ENCODE measurements around the gene ZNF764.
A peak's percentile ranks its signal among the peaks of the same experiment; 100 is the strongest.
"Not testable (repeated sequence)": the region's sequence is repeated elsewhere in the genome, so short reads cannot be mapped to it uniquely, and the experiment has no call there.

The ZNF764 gene

DNA sequence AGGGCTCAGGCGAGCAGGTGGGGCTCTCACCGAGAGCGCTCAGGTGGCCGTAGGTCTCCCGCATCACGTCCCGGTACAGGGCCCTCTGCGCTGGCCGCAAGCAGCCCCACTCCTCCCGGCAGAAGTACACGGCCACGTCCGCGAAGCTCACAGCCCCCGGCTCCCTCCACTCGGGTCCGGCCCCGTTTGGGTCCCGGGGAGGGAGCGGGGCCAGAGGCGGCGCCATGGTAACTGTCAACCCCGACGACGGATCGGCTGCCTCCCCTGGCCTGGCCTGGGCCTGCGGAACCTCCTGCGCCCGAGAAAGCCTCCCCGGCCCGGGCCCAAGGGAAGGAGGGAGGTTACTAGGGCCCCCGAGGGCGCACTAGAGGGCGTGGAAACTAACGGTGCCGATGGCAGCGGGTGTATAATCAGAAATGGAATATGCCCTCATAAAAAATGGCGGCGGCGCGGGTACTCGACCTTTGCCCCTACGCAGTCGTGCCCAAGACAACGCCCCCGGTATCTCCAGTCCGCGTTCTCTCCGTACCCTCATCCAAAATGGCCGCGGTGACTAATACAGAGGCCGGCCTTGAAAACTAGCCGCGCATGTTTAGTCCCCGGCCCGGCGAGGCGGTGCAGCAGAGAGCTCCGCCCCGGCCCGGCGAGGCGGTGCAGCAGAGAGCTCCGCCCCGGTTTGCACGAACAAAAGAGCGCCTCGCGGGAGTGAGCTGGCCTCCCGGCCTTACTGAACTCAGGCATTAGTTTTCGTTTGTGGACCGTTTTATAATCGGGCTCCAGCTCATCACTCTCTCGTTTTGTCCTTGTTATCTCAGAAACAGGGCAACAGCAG, at the start of gene ZNF764:
TSS of gene ZNF764 (minus strand) at position 418 of the 832 bp plus-strand sequence. CDS start at position 226, 192 bp downstream.
- Mint-ChIP-seq H3K36me3 (ENCODE audit: low read depth) (peaks cover 22% of the 10 kb centered on the region), H3K4me1 (peaks cover 41% of the 10 kb centered on the region)

DNA sequence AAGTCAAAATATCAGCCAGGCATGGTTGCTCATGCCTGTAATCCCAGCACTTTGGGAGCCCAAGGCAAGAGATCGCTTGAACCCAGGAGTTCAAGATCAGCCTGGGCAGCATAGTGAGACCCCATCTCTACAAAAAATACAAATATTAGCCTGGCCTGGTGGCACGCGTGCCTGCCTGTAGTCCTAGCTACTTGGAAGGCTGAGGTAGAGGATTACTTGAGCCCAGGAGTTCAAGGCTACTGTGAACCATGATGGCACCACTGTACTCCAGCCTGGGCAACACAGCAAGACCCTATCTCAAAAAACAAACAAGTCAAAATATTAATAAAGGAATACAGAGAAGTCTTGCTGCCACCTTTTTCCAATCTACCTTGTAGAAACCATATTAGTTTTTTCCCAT, 47.8 kb upstream of the ZNF764 start:
- no peak for ATAC-seq
- H3K27ac Mint-ChIP-seq, result no peak overlapping the region
- no peak for DNase-seq
- no peak overlapping the region for H3K4me3 Mint-ChIP-seq
- peaks cover 29% of the 10 kb centered on the region for H3K36me3 Mint-ChIP-seq (ENCODE audit: low read depth)
- H3K4me1 Mint-ChIP-seq, result peaks cover 14% of the 10 kb centered on the region
- H3K9me3 Mint-ChIP-seq, result no peaks in the 10 kb centered on the region
- H3K27me3 Mint-ChIP-seq, result no peaks in the 10 kb centered on the region

More for the DNA sequence above, at the start of gene ZNF764:
- DNase-seq (peak; percentile 96), ATAC-seq (peak; percentile 98)
- H3K9me3 Mint-ChIP-seq, result no peaks in the 10 kb centered on the region
- peak within 1 kb of the TSS; percentile 91 for H3K27ac Mint-ChIP-seq
- H3K27me3 Mint-ChIP-seq, result peaks cover 4% of the 10 kb centered on the region
- H3K4me3 Mint-ChIP-seq, result peak within 1 kb of the TSS; percentile 87

DNA sequence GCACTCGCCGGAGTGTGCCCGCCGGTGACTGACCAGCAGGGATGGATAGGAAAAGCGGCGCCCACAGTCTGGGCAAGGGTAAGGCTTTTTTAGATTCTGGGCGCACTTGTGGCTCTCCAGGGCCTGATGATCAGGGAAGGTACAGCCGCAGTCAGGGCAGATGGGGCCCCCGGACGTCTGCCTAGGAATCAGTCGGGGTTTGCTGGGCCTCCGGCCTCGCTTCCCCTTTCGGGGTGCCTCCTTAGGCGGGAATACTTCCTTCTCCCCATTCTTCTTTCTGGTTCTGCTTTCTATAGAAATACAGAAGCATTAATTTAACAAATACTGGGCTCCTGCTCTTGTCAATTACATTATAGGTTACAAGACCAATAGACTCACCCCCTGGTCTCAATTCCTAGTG, 47.0 kb upstream of the ZNF764 start:
- Mint-ChIP-seq H3K9me3 (no peaks in the 10 kb centered on the region), H3K4me1 (peaks cover 9% of the 10 kb centered on the region), H3K4me3 (no peak overlapping the region), H3K36me3 (ENCODE audit: low read depth) (peaks cover 28% of the 10 kb centered on the region), H3K27ac (no peak overlapping the region), H3K27me3 (no peaks in the 10 kb centered on the region)
- DNase-seq (no peak), ATAC-seq (no peak)

DNA sequence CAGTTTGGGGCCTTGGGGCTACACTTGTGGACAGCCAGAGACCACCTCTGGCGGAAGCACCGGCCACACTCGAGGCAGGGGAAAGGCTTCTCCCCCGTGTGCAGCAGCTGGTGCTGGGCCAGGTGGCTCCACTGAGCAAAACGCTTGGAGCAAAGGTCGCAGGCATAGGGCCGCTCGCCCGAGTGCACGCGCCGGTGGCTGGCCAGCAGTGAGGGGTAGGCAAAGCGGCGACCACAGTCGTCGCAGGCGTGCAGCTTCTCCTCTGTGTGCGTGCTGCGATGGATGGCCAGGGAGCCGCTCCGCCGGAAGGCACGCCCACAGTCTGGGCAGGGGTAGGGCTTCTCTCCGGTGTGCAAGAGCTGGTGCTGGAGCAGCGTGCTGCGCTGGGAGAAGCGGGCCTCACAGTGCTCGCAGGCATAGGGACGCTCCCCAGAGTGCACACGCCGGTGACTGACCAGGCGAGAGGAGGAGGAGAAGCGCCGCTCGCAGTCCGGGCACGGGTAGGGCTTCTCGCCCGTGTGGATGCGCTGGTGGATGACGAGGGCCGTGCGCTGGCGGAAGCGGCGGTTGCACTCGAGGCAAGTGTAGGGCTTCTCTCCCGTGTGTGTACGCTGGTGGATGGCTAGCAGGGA, 46.3 kb upstream of the ZNF764 start:
- peaks cover 8% of the 10 kb centered on the region for H3K4me1 Mint-ChIP-seq
- H3K36me3 Mint-ChIP-seq (ENCODE audit: low read depth), result peaks cover 26% of the 10 kb centered on the region
- H3K27me3 Mint-ChIP-seq, result no peaks in the 10 kb centered on the region
- DNase-seq (no peak), ATAC-seq (peak; percentile 17)
- H3K27ac Mint-ChIP-seq, result no peak overlapping the region
- H3K4me3 Mint-ChIP-seq, result no peak overlapping the region
- H3K9me3 Mint-ChIP-seq, result no peaks in the 10 kb centered on the region

DNA sequence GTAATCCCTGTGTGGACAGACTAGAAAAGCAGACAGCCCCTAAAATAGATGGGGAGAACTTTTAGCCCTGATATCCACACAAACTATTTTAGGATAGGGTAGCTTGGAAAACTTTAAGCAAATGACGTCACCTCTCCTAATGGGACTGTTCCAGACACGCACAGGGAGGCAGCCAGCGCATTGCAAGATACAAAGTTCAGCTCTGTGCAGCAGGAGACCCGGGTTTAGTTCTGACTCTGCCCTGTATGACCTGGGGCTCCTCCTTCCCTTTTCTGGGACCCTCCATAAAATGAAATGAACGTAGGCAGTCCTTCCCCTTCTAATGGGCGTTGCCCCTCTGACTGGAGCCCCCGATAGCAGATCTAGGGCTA, 45.8 kb upstream of the ZNF764 start:
- no peak for ATAC-seq
- H3K4me3 Mint-ChIP-seq, result no peak overlapping the region
- H3K27me3 Mint-ChIP-seq, result no peaks in the 10 kb centered on the region
- H3K9me3 Mint-ChIP-seq, result no peaks in the 10 kb centered on the region
- DNase-seq, result no peak
- peaks cover 5% of the 10 kb centered on the region for H3K4me1 Mint-ChIP-seq
- no peak overlapping the region for H3K27ac Mint-ChIP-seq
- H3K36me3 Mint-ChIP-seq (ENCODE audit: low read depth), result peaks cover 26% of the 10 kb centered on the region

DNA sequence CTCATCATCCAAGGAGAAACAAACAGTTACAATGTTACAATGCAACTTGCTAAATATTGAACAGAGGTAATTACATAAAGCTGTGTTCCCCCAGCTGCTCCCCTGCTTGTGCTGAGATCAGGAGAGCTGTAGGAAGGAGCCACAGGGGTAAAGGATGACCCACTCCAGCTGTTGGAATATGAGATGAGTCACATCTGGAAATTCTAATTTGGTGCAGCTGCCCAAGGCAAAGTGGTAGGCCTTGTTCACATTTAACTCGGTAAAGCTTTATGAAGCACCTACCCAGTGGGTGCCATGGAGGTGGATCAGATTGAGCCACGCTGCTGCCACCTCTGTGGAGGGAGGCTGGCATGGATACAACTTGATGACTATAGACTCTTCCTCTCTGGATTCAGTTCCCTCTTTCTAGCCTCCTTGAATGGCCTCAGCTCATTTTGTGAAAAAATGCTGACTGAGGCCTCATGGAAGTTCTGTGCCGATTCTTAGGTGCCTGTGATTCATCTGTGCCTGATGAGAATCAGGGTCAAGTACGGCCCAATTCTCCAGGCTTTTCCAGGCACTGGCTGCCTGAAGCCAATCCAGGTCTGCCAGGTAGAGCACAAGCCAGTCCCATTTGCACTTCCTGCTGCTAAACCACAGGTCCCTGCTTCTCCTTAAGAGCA, 44.6 kb upstream of the ZNF764 start:
- H3K36me3 Mint-ChIP-seq (ENCODE audit: low read depth), result peaks cover 26% of the 10 kb centered on the region
- H3K4me1 Mint-ChIP-seq, result peaks cover 4% of the 10 kb centered on the region
- DNase-seq (no peak), ATAC-seq (no peak)
- no peak overlapping the region for H3K27ac Mint-ChIP-seq
- H3K27me3 Mint-ChIP-seq, result no peaks in the 10 kb centered on the region
- no peaks in the 10 kb centered on the region for H3K9me3 Mint-ChIP-seq
- H3K4me3 Mint-ChIP-seq, result no peak overlapping the region

DNA sequence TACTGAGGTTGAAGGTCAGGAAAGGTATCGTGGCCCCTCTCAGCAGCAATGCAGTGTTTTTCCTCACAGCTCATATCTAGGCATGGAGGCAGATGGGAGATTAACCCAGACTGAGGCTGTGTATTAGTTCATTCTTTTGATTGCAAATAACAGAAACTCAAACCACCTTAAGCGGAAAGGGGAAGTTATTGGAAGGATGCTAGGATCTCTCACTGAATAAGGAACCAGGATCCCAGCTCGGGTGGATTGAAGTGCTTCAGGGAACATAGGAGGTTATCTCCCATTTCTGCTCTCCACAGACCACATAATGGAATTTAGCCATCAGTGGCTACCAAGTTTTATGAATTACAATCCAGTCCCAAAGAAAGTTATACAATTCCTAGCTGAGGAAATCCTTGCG, 43.8 kb upstream of the ZNF764 start:
- Mint-ChIP-seq H3K9me3 (no peaks in the 10 kb centered on the region), H3K4me1 (peaks cover 3% of the 10 kb centered on the region), H3K36me3 (ENCODE audit: low read depth) (peaks cover 21% of the 10 kb centered on the region), H3K27ac (no peak overlapping the region), H3K4me3 (no peak overlapping the region), H3K27me3 (no peaks in the 10 kb centered on the region)
- no peak for ATAC-seq
- no peak for DNase-seq

DNA sequence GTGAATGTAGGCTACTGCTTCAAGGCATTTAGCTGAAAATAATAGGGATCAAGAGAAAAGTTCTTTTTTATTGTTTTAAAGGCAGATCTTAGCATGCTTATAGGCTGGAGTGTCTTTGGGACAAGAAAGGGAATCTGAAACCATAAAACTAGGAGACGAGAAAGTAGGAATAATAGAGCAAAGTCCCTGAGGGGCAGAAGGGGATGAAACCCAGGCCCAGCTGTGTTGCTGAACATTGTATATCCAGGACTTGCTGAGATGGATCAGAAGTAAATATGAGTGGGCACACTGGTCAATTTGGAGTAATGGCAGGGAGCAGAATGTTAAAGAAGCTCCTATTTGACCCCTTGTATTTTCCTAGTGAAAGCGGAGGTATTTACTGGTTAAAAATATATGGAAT, 42.8 kb upstream of the ZNF764 start:
- ATAC-seq (no peak), DNase-seq (no peak)
- H3K27me3 Mint-ChIP-seq, result no peaks in the 10 kb centered on the region
- no peaks in the 10 kb centered on the region for H3K9me3 Mint-ChIP-seq
- peaks cover 3% of the 10 kb centered on the region for H3K4me1 Mint-ChIP-seq
- H3K36me3 Mint-ChIP-seq (ENCODE audit: low read depth), result peaks cover 13% of the 10 kb centered on the region
- H3K4me3 Mint-ChIP-seq, result no peak overlapping the region
- H3K27ac Mint-ChIP-seq, result no peak overlapping the region

DNA sequence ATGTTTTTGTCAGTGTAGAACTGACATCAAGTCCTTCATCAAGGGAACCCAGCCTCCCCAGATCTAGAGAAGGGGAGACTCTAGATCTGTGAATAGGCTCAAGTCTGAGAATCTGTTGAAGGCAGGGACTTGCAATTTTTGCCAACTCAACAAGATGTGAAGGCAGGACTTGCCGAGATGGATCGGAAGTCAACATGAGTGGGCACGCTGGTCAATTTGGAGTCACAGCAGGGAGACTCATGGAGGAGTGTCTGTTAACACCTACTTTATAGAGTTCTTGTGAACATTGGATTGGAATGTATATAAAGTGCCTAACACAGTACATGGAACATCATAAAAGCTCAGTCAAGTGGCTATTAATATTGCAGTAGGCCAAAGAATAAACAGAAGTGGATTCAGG, 42.0 kb upstream of the ZNF764 start:
- peaks cover 3% of the 10 kb centered on the region for H3K4me1 Mint-ChIP-seq

DNA sequence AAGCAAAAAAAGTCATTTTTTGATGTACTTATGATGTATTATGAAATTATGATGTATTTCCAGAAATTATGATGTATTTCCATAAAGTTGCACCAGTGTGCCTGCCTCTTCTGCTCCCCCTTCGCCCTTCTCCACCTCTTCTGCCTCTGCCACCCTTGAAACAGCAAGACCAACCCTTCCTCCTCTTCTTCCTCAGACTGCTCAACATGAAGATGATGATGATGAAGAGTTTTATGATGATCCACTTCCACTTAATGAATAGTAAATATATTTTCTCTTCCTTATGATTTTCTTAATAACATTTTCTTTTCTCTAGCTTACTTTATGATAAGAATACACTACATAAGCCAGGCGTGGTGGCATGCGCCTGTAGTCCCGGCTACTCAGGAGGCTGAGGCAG, 34.7 kb upstream of the ZNF764 start:
- no peak overlapping the region for H3K27ac Mint-ChIP-seq
- ATAC-seq (no peak), DNase-seq (no peak)
- H3K27me3 Mint-ChIP-seq, result no peaks in the 10 kb centered on the region
- no peak overlapping the region for H3K4me3 Mint-ChIP-seq
- H3K4me1 Mint-ChIP-seq, result no peaks in the 10 kb centered on the region
- peaks cover 1% of the 10 kb centered on the region for H3K36me3 Mint-ChIP-seq (ENCODE audit: low read depth)
- H3K9me3 Mint-ChIP-seq, result no peaks in the 10 kb centered on the region

More for the DNA sequence above, 42.0 kb upstream of the ZNF764 start:
- Mint-ChIP-seq H3K9me3 (no peaks in the 10 kb centered on the region), H3K27me3 (no peaks in the 10 kb centered on the region), H3K4me3 (no peak overlapping the region), H3K27ac (no peak overlapping the region), H3K36me3 (ENCODE audit: low read depth) (peaks cover 13% of the 10 kb centered on the region)
- ATAC-seq, result no peak
- no peak for DNase-seq

DNA sequence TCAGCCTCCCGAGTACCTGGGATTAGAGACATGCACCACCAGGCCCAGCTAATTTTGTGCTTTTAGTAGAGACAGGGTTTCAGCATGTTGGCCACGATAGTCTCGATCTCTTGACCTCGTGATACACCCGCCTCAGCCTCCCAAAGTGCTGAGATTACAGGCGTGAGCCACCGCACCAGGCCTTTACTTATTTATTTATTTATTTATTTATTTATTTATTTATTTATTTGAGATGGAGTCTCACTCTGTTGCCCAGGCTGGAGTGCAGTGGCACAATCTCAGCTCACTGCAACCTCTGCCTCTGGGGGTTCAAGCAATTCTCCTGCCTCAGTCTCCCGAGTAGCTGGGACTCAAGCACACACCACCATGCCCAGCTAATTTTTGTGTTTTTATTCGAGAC, 32.7 kb upstream of the ZNF764 start:
- H3K9me3 Mint-ChIP-seq, ATAC-seq: not testable (repeated sequence)

DNA sequence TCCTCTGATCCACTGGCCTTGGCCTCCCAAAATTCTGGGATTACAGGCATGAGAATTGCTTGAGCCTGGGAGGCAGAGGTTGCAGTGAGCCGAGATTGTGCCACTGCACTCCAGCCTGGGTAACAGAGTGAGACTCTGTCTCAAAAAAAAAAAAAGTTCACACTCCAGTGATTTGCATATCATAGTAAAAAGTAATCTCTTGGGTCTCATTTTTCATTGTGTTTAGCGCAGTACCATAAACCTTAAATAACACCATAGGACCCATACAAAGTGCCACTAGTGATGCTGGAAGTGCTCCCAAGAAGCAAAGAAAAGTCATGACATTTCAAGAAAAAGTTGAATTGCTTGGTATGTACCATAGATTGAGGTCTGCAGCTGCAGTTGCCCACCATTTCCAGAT, 31.4 kb upstream of the ZNF764 start:
- ATAC-seq, H3K4me3 Mint-ChIP-seq, H3K27me3 Mint-ChIP-seq, DNase-seq, H3K27ac Mint-ChIP-seq, H3K9me3 Mint-ChIP-seq: not testable (repeated sequence)
- H3K36me3 Mint-ChIP-seq (ENCODE audit: low read depth), result peaks cover 18% of the 10 kb centered on the region
- peaks cover 19% of the 10 kb centered on the region for H3K4me1 Mint-ChIP-seq

More for the DNA sequence above, 32.7 kb upstream of the ZNF764 start:
- DNase-seq, H3K27ac Mint-ChIP-seq, H3K4me3 Mint-ChIP-seq, H3K27me3 Mint-ChIP-seq: not testable (repeated sequence)
- H3K36me3 Mint-ChIP-seq (ENCODE audit: low read depth), result peaks cover 12% of the 10 kb centered on the region
- peaks cover 11% of the 10 kb centered on the region for H3K4me1 Mint-ChIP-seq

DNA sequence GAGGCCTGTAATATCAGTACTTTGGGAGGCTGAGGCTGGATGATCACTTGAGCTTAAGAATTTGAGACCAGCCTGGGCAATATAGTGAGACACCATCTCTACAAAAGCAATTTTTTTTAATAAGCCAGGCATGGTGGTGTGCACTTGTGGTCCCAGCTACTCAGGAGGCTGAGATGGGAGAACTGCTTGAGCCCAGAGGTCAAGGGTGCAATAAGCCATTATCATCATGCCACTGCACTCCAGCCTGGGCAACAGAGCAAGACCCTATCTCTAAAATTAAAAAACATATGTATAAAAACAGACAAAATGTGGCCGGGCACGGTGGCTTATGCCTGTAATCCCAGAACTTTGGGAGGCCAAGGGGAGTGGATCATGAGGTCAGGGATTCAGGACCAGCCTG, 30.5 kb upstream of the ZNF764 start:
- Mint-ChIP-seq H3K36me3 (ENCODE audit: low read depth) (peaks cover 19% of the 10 kb centered on the region), H3K9me3 (no peaks in the 10 kb centered on the region), H3K4me1 (peaks cover 23% of the 10 kb centered on the region), H3K27ac (no peak overlapping the region), H3K27me3 (peaks cover 2% of the 10 kb centered on the region), H3K4me3 (no peak overlapping the region)
- no peak for DNase-seq
- no peak for ATAC-seq

DNA sequence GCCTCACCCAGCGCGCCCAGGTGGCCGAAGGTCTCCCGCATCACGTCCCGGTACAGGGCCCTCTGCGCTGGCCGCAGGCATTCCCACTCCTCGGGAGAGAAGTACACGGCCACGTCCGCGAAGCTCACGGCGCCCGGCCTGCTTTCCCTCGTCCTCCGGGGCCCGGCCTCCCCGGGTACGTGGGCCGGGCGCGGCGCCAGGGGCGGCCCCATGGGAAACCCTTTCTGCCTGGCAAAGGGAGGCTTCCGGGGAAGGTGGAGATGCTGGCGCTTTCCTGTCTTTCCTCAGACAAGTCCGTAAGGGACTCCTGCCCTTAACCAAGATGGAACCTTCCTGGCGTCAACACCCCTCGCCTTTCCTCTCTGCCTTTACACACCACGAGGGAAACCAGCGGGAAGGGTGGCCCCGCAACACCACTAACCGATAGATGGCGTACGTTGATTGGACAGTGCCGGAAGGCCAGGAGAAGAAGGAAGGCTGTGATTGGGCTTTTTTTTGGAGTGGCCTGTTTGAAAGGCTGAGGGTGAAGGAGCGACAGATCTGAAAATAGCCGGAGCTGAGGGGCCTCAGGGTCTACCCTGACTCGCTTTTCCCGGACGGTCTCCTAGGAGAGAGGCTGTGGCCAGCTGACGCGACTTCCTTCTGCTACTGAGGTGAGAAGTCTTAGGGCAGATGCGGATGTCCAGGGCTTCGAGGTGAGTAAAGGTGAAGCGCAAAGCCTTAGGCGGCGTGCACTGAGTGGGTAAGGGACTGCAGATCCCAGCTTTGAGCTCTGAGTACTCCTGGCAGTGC, 27.4 kb upstream of the ZNF764 start, which contains the start of gene ZNF785:
TSS of gene ZNF785 (minus strand) at position 298 of the 792 bp plus-strand sequence. CDS start at position 212, 86 bp downstream.
- Mint-ChIP-seq H3K36me3 (ENCODE audit: low read depth) (peaks cover 30% of the 10 kb centered on the region), H3K4me3 (peak within 1 kb of the TSS; percentile 91), H3K9me3 (no peaks in the 10 kb centered on the region), H3K4me1 (peaks cover 29% of the 10 kb centered on the region), H3K27me3 (peaks cover 2% of the 10 kb centered on the region), H3K27ac (peak within 1 kb of the TSS; percentile 97)
- DNase-seq (peak; percentile 89), ATAC-seq (peak; percentile 96)
